ENCODE data around the gene C17orf100.

The C17orf100 gene

GRCh38 chr17:6669479-6670212 is 18.1 kb downstream of the C17orf100 start:
- DNase-seq (ENCODE audit: low read depth, low spot score) = no peak

- no peak for DNase-seq (ENCODE audit: low read depth, low spot score)
Measured at GRCh38 chr17:6670571-6670970, 19.0 kb downstream of the C17orf100 start.

- DNase-seq (ENCODE audit: low read depth, low spot score) = no peak
Measured at GRCh38 chr17:6670999-6671398, 19.4 kb downstream of the C17orf100 start.

GRCh38 chr17:6671431-6671830 is 19.9 kb downstream of the C17orf100 start:
- DNase-seq (ENCODE audit: low read depth, low spot score) = no peak

- DNase-seq (ENCODE audit: low read depth, low spot score) = no peak
Measured at GRCh38 chr17:6674586-6674985, 23.0 kb downstream of the C17orf100 start.

GRCh38 chr17:6675201-6675825 is 23.8 kb downstream of the C17orf100 start:
- DNase-seq (ENCODE audit: low read depth, low spot score) = no peak

GRCh38 chr17:6676802-6677157 is 25.2 kb downstream of the C17orf100 start:
- no peak for DNase-seq (ENCODE audit: low read depth, low spot score)

GRCh38 chr17:6677158-6677831 is 25.7 kb downstream of the C17orf100 start:
- no peak for DNase-seq (ENCODE audit: low read depth, low spot score)

- DNase-seq (ENCODE audit: low read depth, low spot score) = no peak
Measured at GRCh38 chr17:6677946-6678345, 26.4 kb downstream of the C17orf100 start.

- no peak for DNase-seq (ENCODE audit: low read depth, low spot score)
Measured at GRCh38 chr17:6679241-6679640, 27.7 kb downstream of the C17orf100 start.

GRCh38 chr17:6681176-6681575 is 29.6 kb downstream of the C17orf100 start:
- no peak for DNase-seq (ENCODE audit: low read depth, low spot score)

- no peak for DNase-seq (ENCODE audit: low read depth, low spot score)
Measured at GRCh38 chr17:6681671-6682070, 30.1 kb downstream of the C17orf100 start.

GRCh38 chr17:6682339-6682738 is 30.8 kb downstream of the C17orf100 start:
- DNase-seq (ENCODE audit: low read depth, low spot score) = no peak

GRCh38 chr17:6683081-6683684 is 31.6 kb downstream of the C17orf100 start:
- no peak for DNase-seq (ENCODE audit: low read depth, low spot score)

GRCh38 chr17:6683730-6684459 is 32.3 kb downstream of the C17orf100 start:
- no peak for DNase-seq (ENCODE audit: low read depth, low spot score)

GRCh38 chr17:6684460-6684783 is 32.9 kb downstream of the C17orf100 start:
- DNase-seq (ENCODE audit: low read depth, low spot score) = no peak

- DNase-seq (ENCODE audit: low read depth, low spot score) = no peak
Measured at GRCh38 chr17:6684881-6685767, 33.6 kb downstream of the C17orf100 start.

- DNase-seq (ENCODE audit: low read depth, low spot score) = no peak
Measured at GRCh38 chr17:6686026-6686425, 34.5 kb downstream of the C17orf100 start.

- no peak for DNase-seq (ENCODE audit: low read depth, low spot score)
Measured at GRCh38 chr17:6688944-6689343, 37.4 kb downstream of the C17orf100 start.

- DNase-seq (ENCODE audit: low read depth, low spot score) = no peak
Measured at GRCh38 chr17:6690641-6691040, 39.1 kb downstream of the C17orf100 start.

GRCh38 chr17:6691546-6691945 is 40.0 kb downstream of the C17orf100 start:
- DNase-seq (ENCODE audit: low read depth, low spot score) = no peak

Measured in activated naive CD8-positive, alpha-beta T cell treated with anti-CD3 and anti-CD28 coated beads, Interleukin-2, amount 50 U/mL, for 16 hours (primary cell).